Retina (tissue), 1 donor: ENCODE measurements around the gene SRP68.

Source experiments
- DNase-seq: peaks from one replicate; pipeline ENCODE4 v3.0.0-alpha.2; 2016

SRP68 gene

GRCh38 chr17:76089680-76090516 lies 17.6 kb upstream of the SRP68 start:
- DNase-seq = no peak

- no peak for DNase-seq
These were observed 16.7 kb upstream of the SRP68 start for GRCh38 chr17:76088868-76089576.

- no peak for DNase-seq
These were observed 15.9 kb upstream of the SRP68 start for GRCh38 chr17:76088041-76088867.

- no peak for DNase-seq
These were observed 15.2 kb upstream of the SRP68 start for GRCh38 chr17:76087531-76087930.

- no peak for DNase-seq
These were observed 14.1 kb upstream of the SRP68 start for GRCh38 chr17:76086384-76086783.

- DNase-seq = no peak
These were observed 13.5 kb upstream of the SRP68 start for GRCh38 chr17:76085731-76086366.

- DNase-seq = no peak
These were observed 12.9 kb upstream of the SRP68 start for GRCh38 chr17:76085066-76085730.

GRCh38 chr17:76083536-76084182 lies 11.3 kb upstream of the SRP68 start:
- no peak for DNase-seq

GRCh38 chr17:76082326-76083251 lies 10.3 kb upstream of the SRP68 start:
- peak; percentile 23 for DNase-seq

- peak; percentile 11 for DNase-seq
These were observed 9.2 kb upstream of the SRP68 start for GRCh38 chr17:76081295-76082210.

- DNase-seq = peak; percentile 26
These were observed 8.5 kb upstream of the SRP68 start for GRCh38 chr17:76080768-76081287.

- DNase-seq = peak; percentile 67
These were observed 7.8 kb upstream of the SRP68 start for GRCh38 chr17:76079956-76080767.

- no peak for DNase-seq
These were observed 7.2 kb upstream of the SRP68 start for GRCh38 chr17:76079535-76079955.

- DNase-seq = peak; percentile 39
These were observed 6.7 kb upstream of the SRP68 start, which contains the start of gene ZACN for GRCh38 chr17:76078860-76079534. Gene ZACN (plus strand): TSS chr17:76079182. CDS start chr17:76079265, 83 bp downstream.

GRCh38 chr17:76078370-76078769 lies 6.1 kb upstream of the SRP68 start:
- DNase-seq = peak; percentile 23

GRCh38 chr17:76077584-76078110 lies 5.3 kb upstream of the SRP68 start:
- DNase-seq = no peak
